ENCODE measurements around the gene ARSI. TPM values are rescaled to one million over a fixed set of nuclear protein-coding genes. Genes with fewer than 3 reads are reported as not detected.

The ARSI gene
- total and polyA plus RNA-seq, 2 of the 4 experiments (the other 2 are of a cell fraction), result 14.8 to 15.2 TPM

DNA sequence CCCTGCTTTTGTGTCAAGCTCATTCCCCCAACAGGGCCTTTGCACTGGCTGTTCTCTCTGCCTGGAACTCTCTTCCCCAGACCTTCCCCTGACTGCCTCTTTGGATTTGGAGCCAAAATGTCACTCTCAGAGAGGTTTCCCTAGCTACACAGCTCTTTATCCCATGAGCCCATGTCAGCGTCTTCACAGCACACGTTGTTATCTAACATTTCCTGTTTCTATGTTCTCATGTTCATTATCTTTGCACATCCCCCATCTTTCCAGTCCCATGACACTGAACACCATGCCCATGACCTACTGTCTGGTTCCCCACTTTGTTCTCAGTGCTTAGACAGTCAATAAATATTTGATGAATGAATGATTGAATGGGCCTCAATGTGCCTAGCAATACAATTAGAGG lies 26.3 kb upstream of the ARSI start:
- Histone ChIP-seq H3K36me3 (ENCODE audit: control insufficient read depth, insufficient read depth, low read length) (no peaks in the 10 kb centered on the region), H3K23ac (ENCODE audit: low read depth, low read length) (no peak overlapping the region), H2BK20ac (ENCODE audit: low read depth, low read length) (no peak overlapping the region), H3K27ac (ENCODE audit: insufficient read depth, low read length) (no peak overlapping the region), H2AK5ac (ENCODE audit: low read depth, low read length) (no peak overlapping the region), H3K27me3 (ENCODE audit: control insufficient read depth, insufficient read depth, low read length) (peaks cover 3% of the 10 kb centered on the region; the same call in 1 of the 2 replicates), H3K9ac (ENCODE audit: low read depth, low read length) (no peak overlapping the region), H2BK5ac (ENCODE audit: low read depth, low read length, poor library complexity, severe bottlenecking) (no peak overlapping the region), H3K18ac (ENCODE audit: low read depth, low read length) (no peak overlapping the region), H3K9me3 (ENCODE audit: control insufficient read depth, insufficient read depth, low read length) (no peaks in the 10 kb centered on the region), H4K91ac (ENCODE audit: insufficient read depth, low read depth, low read length) (no peak overlapping the region), H2BK15ac (ENCODE audit: low read depth, low read length) (no peak overlapping the region), H2AK9ac (replicated peaks; ENCODE audit: low read depth, low read length, poor library complexity) (no peak overlapping the region), H3K4ac (ENCODE audit: low read depth, low read length) (peak overlapping the region; percentile 32), H2BK120ac (ENCODE audit: low read depth, low read length) (no peak overlapping the region), H4K20me1 (ENCODE audit: insufficient read depth, low read length) (no peaks in the 10 kb centered on the region), H3K56ac (ENCODE audit: extremely low read depth, insufficient read depth, low read length) (no peak overlapping the region), H3K14ac (replicated peaks; ENCODE audit: low read depth, low read length) (0 out of 2 replicates have a peak overlapping the region, but pooled peaks have one; percentile 48), H3K4me1 (ENCODE audit: control insufficient read depth, insufficient read depth, low read length) (peaks cover 4% of the 10 kb centered on the region; the same call in 1 of the 2 replicates), H3K79me1 (ENCODE audit: low read depth in 1 of 2, low read length in 2 of 2) (no peaks in the 10 kb centered on the region), H3K9me1 (ENCODE audit: insufficient read depth, low read length) (peaks cover 9% of the 10 kb centered on the region; the same call in 1 of the 2 replicates), H3K4me3 (ENCODE audit: insufficient read depth, low read depth, low read length) (no peak overlapping the region), H4K5ac (ENCODE audit: low read depth, low read length) (no peak overlapping the region), H4K8ac (ENCODE audit: low read depth in 2 of 2, low read length in 2 of 2) (0 out of 4 replicates have a peak overlapping the region, but pooled peaks of 1 of the 2 experiments have one; percentile 7), H3K4me2 (ENCODE audit: low read depth, low read length) (no peak overlapping the region), H2AFZ (replicated peaks; ENCODE audit: low read length, poor library complexity) (peak overlapping the region; percentile 18)
- no TSS peak for BruUV-seq (replicated peaks)
- CTCF ChIA-PET, result no interaction called here
- POLR2A ChIA-PET (ENCODE audit: unreplicated experiment), result no interaction called here
- intact Hi-C loops (cut with micrococcal nuclease), result no loop called here
- in situ Hi-C loops (cut with MboI; ENCODE audit: low sequenced_read_pairs), result no loop called here
- dilution Hi-C loops (cut with HindIII; ENCODE audit: low sequenced_read_pairs, unreplicated experiment), result no loop called here
- TF ChIP-seq MAZ (IDR thresholded peaks at IDR 0.05; ENCODE audit: borderline replicate concordance, low read depth, low read length), result no peak
- no peak for TF ChIP-seq SMC3 (IDR thresholded peaks at IDR 0.05; ENCODE audit: low read depth, low read length)
- TF ChIP-seq, protein P1, sequence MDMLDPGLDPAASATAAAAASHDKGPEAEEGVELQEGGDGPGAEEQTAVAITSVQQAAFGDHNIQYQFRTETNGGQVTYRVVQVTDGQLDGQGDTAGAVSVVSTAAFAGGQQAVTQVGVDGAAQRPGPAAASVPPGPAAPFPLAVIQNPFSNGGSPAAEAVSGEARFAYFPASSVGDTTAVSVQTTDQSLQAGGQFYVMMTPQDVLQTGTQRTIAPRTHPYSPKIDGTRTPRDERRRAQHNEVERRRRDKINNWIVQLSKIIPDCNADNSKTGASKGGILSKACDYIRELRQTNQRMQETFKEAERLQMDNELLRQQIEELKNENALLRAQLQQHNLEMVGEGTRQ (IDR thresholded peaks at IDR 0.05; ENCODE audit: low read depth, low read length), result no peak
- TF ChIP-seq CEBPB (IDR thresholded peaks at IDR 0.05; ENCODE audit: low read depth, low read length), result no peak
- TF ChIP-seq POLR2A (IDR thresholded peaks at IDR 0.05; ENCODE audit: low read depth, low read length), result no peak
- TF ChIP-seq CHD1 (IDR thresholded peaks at IDR 0.05; ENCODE audit: low read depth, low read length), result no peak
- no peak for TF ChIP-seq RFX5 (IDR thresholded peaks at IDR 0.05; ENCODE audit: low read depth, low read length)
- TF ChIP-seq FOS (IDR thresholded peaks at IDR 0.05; ENCODE audit: low read depth, low read length), result no peak
- no peak for TF ChIP-seq RAD21 (IDR thresholded peaks at IDR 0.05; ENCODE audit: low read length)
- no peak for TF ChIP-seq BHLHE40 (IDR thresholded peaks at IDR 0.05; ENCODE audit: low read depth, low read length)
- TF ChIP-seq, protein P2, sequence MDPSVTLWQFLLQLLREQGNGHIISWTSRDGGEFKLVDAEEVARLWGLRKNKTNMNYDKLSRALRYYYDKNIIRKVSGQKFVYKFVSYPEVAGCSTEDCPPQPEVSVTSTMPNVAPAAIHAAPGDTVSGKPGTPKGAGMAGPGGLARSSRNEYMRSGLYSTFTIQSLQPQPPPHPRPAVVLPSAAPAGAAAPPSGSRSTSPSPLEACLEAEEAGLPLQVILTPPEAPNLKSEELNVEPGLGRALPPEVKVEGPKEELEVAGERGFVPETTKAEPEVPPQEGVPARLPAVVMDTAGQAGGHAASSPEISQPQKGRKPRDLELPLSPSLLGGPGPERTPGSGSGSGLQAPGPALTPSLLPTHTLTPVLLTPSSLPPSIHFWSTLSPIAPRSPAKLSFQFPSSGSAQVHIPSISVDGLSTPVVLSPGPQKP (IDR thresholded peaks at IDR 0.05; ENCODE audit: borderline replicate concordance, low read depth, low read length), result no peak
- no peak for TF ChIP-seq MAFK (IDR thresholded peaks at IDR 0.05; ENCODE audit: low read depth, low read length)
- TF ChIP-seq, protein P3, sequence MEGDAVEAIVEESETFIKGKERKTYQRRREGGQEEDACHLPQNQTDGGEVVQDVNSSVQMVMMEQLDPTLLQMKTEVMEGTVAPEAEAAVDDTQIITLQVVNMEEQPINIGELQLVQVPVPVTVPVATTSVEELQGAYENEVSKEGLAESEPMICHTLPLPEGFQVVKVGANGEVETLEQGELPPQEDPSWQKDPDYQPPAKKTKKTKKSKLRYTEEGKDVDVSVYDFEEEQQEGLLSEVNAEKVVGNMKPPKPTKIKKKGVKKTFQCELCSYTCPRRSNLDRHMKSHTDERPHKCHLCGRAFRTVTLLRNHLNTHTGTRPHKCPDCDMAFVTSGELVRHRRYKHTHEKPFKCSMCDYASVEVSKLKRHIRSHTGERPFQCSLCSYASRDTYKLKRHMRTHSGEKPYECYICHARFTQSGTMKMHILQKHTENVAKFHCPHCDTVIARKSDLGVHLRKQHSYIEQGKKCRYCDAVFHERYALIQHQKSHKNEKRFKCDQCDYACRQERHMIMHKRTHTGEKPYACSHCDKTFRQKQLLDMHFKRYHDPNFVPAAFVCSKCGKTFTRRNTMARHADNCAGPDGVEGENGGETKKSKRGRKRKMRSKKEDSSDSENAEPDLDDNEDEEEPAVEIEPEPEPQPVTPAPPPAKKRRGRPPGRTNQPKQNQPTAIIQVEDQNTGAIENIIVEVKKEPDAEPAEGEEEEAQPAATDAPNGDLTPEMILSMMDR (conservative IDR thresholded peaks at IDR 0.05; ENCODE audit: low read depth, low read length), result no peak
- no peak for TF ChIP-seq RCOR1 (IDR thresholded peaks at IDR 0.05; ENCODE audit: insufficient replicate concordance, low read length)
- no peak for TF ChIP-seq NFE2L2 (IDR thresholded peaks at IDR 0.05; ENCODE audit: low read depth, low read length)
- TF ChIP-seq MXI1 (IDR thresholded peaks at IDR 0.05; ENCODE audit: borderline replicate concordance, low read depth, low read length), result no peak
- WGBS, 2 experiments (ENCODE audit: extremely low coverage in 2 of 2, insufficient read length in 1 of 2), result no CpG with 5 or more reads among the region's 2 CpGs
- DNase-seq (no peak), ATAC-seq (ENCODE audit: low read depth) (no peak)
